ENCODE results near the gene CORO2B. TPM values are rescaled to one million over a fixed set of nuclear protein-coding genes. Genes with fewer than 3 reads are reported as not detected.

CORO2B gene
- total and polyA plus RNA-seq, 4 donors = 2.4 to 12.5 (median 4.3) TPM

- Histone ChIP-seq H3K9me3 (ENCODE audit: control insufficient read depth in 4 of 4, insufficient read depth in 3 of 4, low read length in 3 of 4) (no peaks in the 10 kb centered on the region), H3K27me3 (ENCODE audit: control insufficient read depth in 3 of 3, insufficient read depth in 3 of 3, low read length in 2 of 3) (no peaks in the 10 kb centered on the region), H3K9ac (ENCODE audit: insufficient read depth in 1 of 2, low read length in 2 of 2) (no peak overlapping the region), H3K4me1 (ENCODE audit: control insufficient read depth in 5 of 5, insufficient read depth in 5 of 5, low read length in 5 of 5) (peaks cover 0 to 57% (median 14%) of the 10 kb centered on the region in 5 donors), H3K27ac (ENCODE audit: low read depth in 1 of 2, low read length in 1 of 2) (no peak overlapping the region), H3K4me3 (no peak overlapping the region), H3K36me3 (ENCODE audit: control insufficient read depth in 4 of 4, insufficient read depth in 4 of 4, low read length in 4 of 4) (no peaks in the 10 kb centered on the region)
- ATAC-seq (ENCODE audit: insufficient read depth, low FRiP score) (no peak), DNase-seq (no peak)
- WGBS, 2 donors = 92% methylated on average over 3 of the region's 3 CpGs
- TF ChIP-seq CTCF (IDR thresholded peaks at IDR 0.05; ENCODE audit: control extremely low read depth, extremely low read depth) = no peak
Observed at GRCh38 chr15:68592544-68592943, 13.8 kb downstream of the CORO2B start.

GRCh38 chr15:68593341-68593740 is 14.5 kb downstream of the CORO2B start:
- no peak overlapping the region for H3K4me3 ChIP-seq
- 55 to 75% methylated on average over 1 of the region's 1 CpG for WGBS, 2 donors
- DNase-seq (no peak), ATAC-seq (ENCODE audit: insufficient read depth, low FRiP score) (no peak)
- H3K27ac ChIP-seq (ENCODE audit: low read depth in 1 of 2, low read length in 1 of 2) = no peak overlapping the region
- peaks cover 0 to 60% (median 19%) of the 10 kb centered on the region in 5 donors for H3K4me1 ChIP-seq (ENCODE audit: control insufficient read depth in 5 of 5, insufficient read depth in 5 of 5, low read length in 5 of 5)
- no peak for TF ChIP-seq CTCF (IDR thresholded peaks at IDR 0.05; ENCODE audit: control extremely low read depth, extremely low read depth)
- H3K9me3 ChIP-seq (ENCODE audit: control insufficient read depth in 4 of 4, insufficient read depth in 3 of 4, low read length in 3 of 4) = no peaks in the 10 kb centered on the region
- no peak overlapping the region for H3K9ac ChIP-seq (ENCODE audit: insufficient read depth in 1 of 2, low read length in 2 of 2)
- H3K27me3 ChIP-seq (ENCODE audit: control insufficient read depth in 3 of 3, insufficient read depth in 3 of 3, low read length in 2 of 3) = no peaks in the 10 kb centered on the region
- H3K36me3 ChIP-seq (ENCODE audit: control insufficient read depth in 4 of 4, insufficient read depth in 4 of 4, low read length in 4 of 4) = no peaks in the 10 kb centered on the region

- ATAC-seq (ENCODE audit: insufficient read depth, low FRiP score) (no peak), DNase-seq (no peak)
- no peaks in the 10 kb centered on the region for H3K36me3 ChIP-seq (ENCODE audit: control insufficient read depth in 4 of 4, insufficient read depth in 4 of 4, low read length in 4 of 4)
- H3K27ac ChIP-seq (ENCODE audit: low read depth in 1 of 2, low read length in 1 of 2) = no peak overlapping the region
- H3K4me1 ChIP-seq (ENCODE audit: control insufficient read depth in 5 of 5, insufficient read depth in 5 of 5, low read length in 5 of 5) = peaks cover 0 to 62% (median 20%) of the 10 kb centered on the region in 5 donors
- no peaks in the 10 kb centered on the region for H3K27me3 ChIP-seq (ENCODE audit: control insufficient read depth in 3 of 3, insufficient read depth in 3 of 3, low read length in 2 of 3)
- no peak overlapping the region for H3K9ac ChIP-seq (ENCODE audit: insufficient read depth in 1 of 2, low read length in 2 of 2)
- no peak for TF ChIP-seq CTCF (IDR thresholded peaks at IDR 0.05; ENCODE audit: control extremely low read depth, extremely low read depth)
- 65 to 71% methylated on average over 5 of the region's 5 CpGs for WGBS, 2 donors
- no peak overlapping the region for H3K4me3 ChIP-seq
- H3K9me3 ChIP-seq (ENCODE audit: control insufficient read depth in 4 of 4, insufficient read depth in 3 of 4, low read length in 3 of 4) = no peaks in the 10 kb centered on the region
Observed at GRCh38 chr15:68593828-68594532, 15.2 kb downstream of the CORO2B start.
